Astrocyte (in vitro differentiated cells and primary cell): ENCODE measurements around the gene SHISAL2B. TPM values are rescaled to one million over a fixed set of nuclear protein-coding genes. Genes with fewer than 3 reads are reported as not detected.

Experiments
- DNase-seq: peaks from one replicate; pipeline ENCODE4 v3.0.0-alpha.2; 2010; ENCODE audit warnings: low read depth
- FAIRE-seq: peaks from 2 replicates; lab custom pipeline; 2011; peaks lifted over from hg19 to GRCh38; lab: Jason Lieb, UNC
- H2AFZ ChIP-seq: 2 replicates; pipeline ENCODE4 v1.6.0; 2012; ENCODE audit warnings: low read depth, low read length, inconsistent platforms
- H3K27ac ChIP-seq: 2 replicates; pipeline ENCODE4 v1.5.1; 2011; ENCODE audit warnings: low read depth, low read length, inconsistent platforms
- H3K27me3 ChIP-seq: 2 replicates; pipeline ENCODE4 v1.6.0; 2011; ENCODE audit warnings: low read length, inconsistent platforms; ENCODE audit not compliant: insufficient read depth
- H3K36me3 ChIP-seq: 2 replicates; pipeline ENCODE4 v1.5.1; 2011; ENCODE audit warnings: low read length, inconsistent platforms; ENCODE audit not compliant: insufficient read depth
- H3K4me1 ChIP-seq: 2 replicates; pipeline ENCODE4 v1.5.1; 2011; ENCODE audit warnings: low read length, inconsistent platforms; ENCODE audit not compliant: insufficient read depth
- H3K4me2 ChIP-seq: 2 replicates; pipeline ENCODE4 v1.6.0; 2012; ENCODE audit warnings: low read length, inconsistent platforms
- H3K4me3 ChIP-seq: 2 replicates; pipeline ENCODE4 v1.5.1; 2011; ENCODE audit warnings: low read depth, mild to moderate bottlenecking, low read length, inconsistent platforms; ENCODE audit not compliant: insufficient read depth
- H3K79me2 ChIP-seq: 2 replicates; pipeline ENCODE4 v1.6.0; 2012; ENCODE audit warnings: mild to moderate bottlenecking, low read length, inconsistent platforms; ENCODE audit not compliant: insufficient read depth
- H3K9ac ChIP-seq: 2 replicates; pipeline ENCODE4 v1.6.0; 2012; ENCODE audit warnings: mild to moderate bottlenecking, low read length, inconsistent platforms
- H3K9me3 ChIP-seq: 2 replicates; pipeline ENCODE4 v1.5.1; 2012; ENCODE audit warnings: low read depth, mild to moderate bottlenecking, low read length, inconsistent platforms; ENCODE audit not compliant: insufficient read depth
- H4K20me1 ChIP-seq: 2 replicates; pipeline ENCODE4 v1.6.0; 2012; ENCODE audit warnings: low read length, inconsistent platforms; ENCODE audit not compliant: insufficient read depth
- H3K27ac Mint-ChIP-seq: one replicate; pipeline ENCODE4 v1.8.0; 2021; ENCODE audit warnings: mild to moderate bottlenecking, mixed read lengths; ENCODE audit not compliant: unreplicated experiment
- H3K27me3 Mint-ChIP-seq: one replicate; pipeline ENCODE4 v1.8.0; 2021; ENCODE audit warnings: low read depth, mixed read lengths; ENCODE audit not compliant: unreplicated experiment
- H3K36me3 Mint-ChIP-seq: one replicate; pipeline ENCODE4 v1.8.0; 2021; ENCODE audit warnings: low read depth, mixed read lengths; ENCODE audit not compliant: unreplicated experiment
- H3K4me1 Mint-ChIP-seq: one replicate; pipeline ENCODE4 v1.8.0; 2021; ENCODE audit warnings: low read depth, mixed read lengths; ENCODE audit not compliant: unreplicated experiment
- H3K4me3 Mint-ChIP-seq: one replicate; pipeline ENCODE4 v1.8.0; 2021; ENCODE audit warnings: mild to moderate bottlenecking, moderate library complexity, mixed read lengths; ENCODE audit not compliant: unreplicated experiment
- H3K9me3 Mint-ChIP-seq: one replicate; pipeline ENCODE4 v1.8.0; 2021; ENCODE audit warnings: mild to moderate bottlenecking, mixed read lengths; ENCODE audit not compliant: unreplicated experiment
- EZH2 ChIP-seq: IDR thresholded peaks from 2 replicates; pipeline ENCODE4 v1.6.1; 2012; ENCODE audit warnings: mild to moderate bottlenecking, low read length, inconsistent platforms; ENCODE audit not compliant: insufficient read depth
- total RNA-seq: library from RNA; stranded (reverse); gene quantifications from 2 replicates; pipeline ENCODE4 v1.2.1, GENCODE V29; 2021
- TF ChIP-seq, protein P1 (sequence below): IDR thresholded peaks from 2 replicates; pipeline ENCODE4 v1.5.1; 2011; ENCODE audit warnings: low read depth, mild to moderate bottlenecking, inconsistent platforms, low read length, moderate library complexity; ENCODE audit not compliant: insufficient read depth

The SHISAL2B gene
- total RNA-seq, 1 donor from 2014 or later, result not detected

DNA sequence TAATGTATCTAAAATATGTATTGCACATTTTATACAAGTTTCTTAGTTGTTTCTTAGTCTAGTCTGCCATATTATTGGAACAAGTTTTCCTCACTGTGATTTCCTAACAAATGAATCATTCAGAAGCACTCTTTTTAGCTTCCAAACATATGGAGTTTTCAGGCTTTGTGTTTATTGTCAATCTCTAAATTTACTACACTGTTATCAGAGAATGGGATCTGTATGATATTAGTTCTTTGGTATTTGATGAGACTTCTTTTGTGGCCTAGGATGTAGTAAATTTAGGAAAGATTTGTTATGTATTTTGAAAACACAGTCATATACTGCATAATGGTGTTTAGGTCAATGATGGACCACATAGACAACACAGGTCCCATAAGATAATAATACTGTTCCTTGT, 52.5 kb downstream of the SHISAL2B start:
- H3K27me3 Mint-ChIP-seq, result no peaks in the 10 kb centered on the region
- Histone ChIP-seq H4K20me1 (no peaks in the 10 kb centered on the region), H3K4me2 (no peak overlapping the region), H3K9ac (no peak overlapping the region), H3K4me3 (no peak overlapping the region), H3K27me3 (no peaks in the 10 kb centered on the region), H3K4me1 (no peaks in the 10 kb centered on the region), H2AFZ (no peak overlapping the region), H3K9me3 (no peaks in the 10 kb centered on the region), H3K79me2 (peaks cover 8% of the 10 kb centered on the region), H3K27ac (no peak overlapping the region), H3K36me3 (peaks cover 17% of the 10 kb centered on the region)
- no peak for FAIRE-seq
- TF ChIP-seq EZH2, result no peak
- TF ChIP-seq, protein P1, sequence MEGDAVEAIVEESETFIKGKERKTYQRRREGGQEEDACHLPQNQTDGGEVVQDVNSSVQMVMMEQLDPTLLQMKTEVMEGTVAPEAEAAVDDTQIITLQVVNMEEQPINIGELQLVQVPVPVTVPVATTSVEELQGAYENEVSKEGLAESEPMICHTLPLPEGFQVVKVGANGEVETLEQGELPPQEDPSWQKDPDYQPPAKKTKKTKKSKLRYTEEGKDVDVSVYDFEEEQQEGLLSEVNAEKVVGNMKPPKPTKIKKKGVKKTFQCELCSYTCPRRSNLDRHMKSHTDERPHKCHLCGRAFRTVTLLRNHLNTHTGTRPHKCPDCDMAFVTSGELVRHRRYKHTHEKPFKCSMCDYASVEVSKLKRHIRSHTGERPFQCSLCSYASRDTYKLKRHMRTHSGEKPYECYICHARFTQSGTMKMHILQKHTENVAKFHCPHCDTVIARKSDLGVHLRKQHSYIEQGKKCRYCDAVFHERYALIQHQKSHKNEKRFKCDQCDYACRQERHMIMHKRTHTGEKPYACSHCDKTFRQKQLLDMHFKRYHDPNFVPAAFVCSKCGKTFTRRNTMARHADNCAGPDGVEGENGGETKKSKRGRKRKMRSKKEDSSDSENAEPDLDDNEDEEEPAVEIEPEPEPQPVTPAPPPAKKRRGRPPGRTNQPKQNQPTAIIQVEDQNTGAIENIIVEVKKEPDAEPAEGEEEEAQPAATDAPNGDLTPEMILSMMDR, result no peak
- peaks cover 3% of the 10 kb centered on the region for H3K36me3 Mint-ChIP-seq
- no peaks in the 10 kb centered on the region for H3K9me3 Mint-ChIP-seq
- H3K4me3 Mint-ChIP-seq, result no peak overlapping the region
- peaks cover 8% of the 10 kb centered on the region for H3K4me1 Mint-ChIP-seq
- no peak for DNase-seq
- H3K27ac Mint-ChIP-seq, result no peak overlapping the region

DNA sequence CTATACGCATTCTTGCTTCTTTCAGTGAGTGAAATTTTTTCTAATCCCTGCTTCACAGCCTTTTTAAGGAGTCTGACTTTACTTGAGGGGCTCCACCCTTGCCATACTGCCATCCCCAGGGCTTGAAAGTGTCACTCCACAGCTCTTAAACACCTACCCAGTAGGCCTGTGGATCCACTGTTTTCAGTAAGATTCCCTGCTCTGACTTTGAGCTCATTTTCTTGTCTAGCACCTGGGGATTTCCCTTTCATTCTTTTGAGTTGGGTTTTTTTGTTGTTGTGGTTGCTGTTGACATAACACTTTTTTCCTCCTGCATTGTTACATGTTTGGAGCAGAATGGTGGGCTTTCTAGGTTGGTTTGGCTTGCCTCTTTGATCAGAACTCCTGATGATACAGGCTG, 54.6 kb downstream of the SHISAL2B start:
- H3K4me1 ChIP-seq, result no peaks in the 10 kb centered on the region
- no peak overlapping the region for H3K4me3 ChIP-seq
- no peaks in the 10 kb centered on the region for H4K20me1 ChIP-seq
- H3K27me3 ChIP-seq, result no peaks in the 10 kb centered on the region
- Mint-ChIP-seq H3K4me1 (peaks cover 8% of the 10 kb centered on the region), H3K9me3 (no peaks in the 10 kb centered on the region), H3K27me3 (no peaks in the 10 kb centered on the region), H3K36me3 (peaks cover 2% of the 10 kb centered on the region), H3K4me3 (no peak overlapping the region), H3K27ac (no peak overlapping the region)
- H3K9ac ChIP-seq, result no peak overlapping the region
- no peak overlapping the region for H3K27ac ChIP-seq
- DNase-seq (no peak), FAIRE-seq (no peak)
- H2AFZ ChIP-seq, result no peak overlapping the region
- TF ChIP-seq, protein P1, result no peak
- no peak for TF ChIP-seq EZH2
- H3K4me2 ChIP-seq, result no peak overlapping the region
- peaks cover 13% of the 10 kb centered on the region for H3K79me2 ChIP-seq
- peaks cover 6% of the 10 kb centered on the region for H3K36me3 ChIP-seq
- H3K9me3 ChIP-seq, result no peaks in the 10 kb centered on the region

DNA sequence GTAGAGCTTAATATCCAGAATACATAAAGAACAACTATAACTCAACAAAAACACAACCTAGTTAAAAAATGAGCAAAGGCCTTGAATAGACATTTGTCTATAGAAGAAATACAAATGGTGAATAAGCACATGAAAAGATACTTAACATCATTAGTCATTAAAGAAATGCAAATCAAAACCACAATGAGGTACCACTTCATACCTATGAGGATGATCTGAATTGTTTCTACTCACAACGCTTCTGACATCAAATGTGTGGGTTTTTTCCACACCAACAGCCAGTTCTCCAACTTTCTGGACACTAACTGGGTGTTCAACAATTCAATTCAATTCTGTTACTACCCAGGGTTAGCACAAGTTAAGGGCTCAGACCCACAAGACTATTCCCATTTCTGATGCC, 56.1 kb downstream of the SHISAL2B start:
- Mint-ChIP-seq H3K27me3 (no peaks in the 10 kb centered on the region), H3K27ac (peak overlapping the region; percentile 68), H3K9me3 (no peaks in the 10 kb centered on the region), H3K4me1 (peaks cover 8% of the 10 kb centered on the region), H3K36me3 (peaks cover 4% of the 10 kb centered on the region), H3K4me3 (no peak overlapping the region)
- DNase-seq (peak; percentile 77), FAIRE-seq (peak; percentile 77)
- peak overlapping the region; percentile 13 for H3K4me2 ChIP-seq
- no peak overlapping the region for H3K4me3 ChIP-seq
- no peak overlapping the region for H2AFZ ChIP-seq
- TF ChIP-seq, protein P1, result no peak
- TF ChIP-seq EZH2, result no peak
- H3K4me1 ChIP-seq, result no peaks in the 10 kb centered on the region
- H4K20me1 ChIP-seq, result peaks cover 8% of the 10 kb centered on the region
- H3K9ac ChIP-seq, result no peak overlapping the region
- H3K36me3 ChIP-seq, result peaks cover 3% of the 10 kb centered on the region
- no peaks in the 10 kb centered on the region for H3K9me3 ChIP-seq
- no peak overlapping the region for H3K27ac ChIP-seq
- peaks cover 13% of the 10 kb centered on the region for H3K79me2 ChIP-seq
- no peaks in the 10 kb centered on the region for H3K27me3 ChIP-seq
